NB4 (cell line): ENCODE measurements around the gene RIMS1.

Experiments used
- DNase-seq: peaks from one replicate; pipeline ENCODE4 v3.0.0; 2010; ENCODE audit warnings: low read depth
- H3K4me3 ChIP-seq: one replicate; pipeline ENCODE4 v1.5.1; 2011; ENCODE audit warnings: mild to moderate bottlenecking, low read depth, low read length, moderate library complexity
- MYC ChIP-seq: IDR thresholded peaks from 2 replicates; pipeline ENCODE4 v1.6.1; 2011; ENCODE audit warnings: low read depth, low read length
- POLR2A ChIP-seq: IDR thresholded peaks from 2 replicates; pipeline ENCODE4 v1.6.1; 2011; ENCODE audit warnings: mild to moderate bottlenecking; ENCODE audit not compliant: insufficient read length; ENCODE audit errors: extremely low read depth
- TF ChIP-seq, protein P1 (sequence below): IDR thresholded peaks from 2 replicates; pipeline ENCODE4 v1.6.1; 2011; ENCODE audit warnings: low read depth, low read length
- TF ChIP-seq, protein P2 (sequence below): IDR thresholded peaks from one replicate; pipeline ENCODE4 v1.5.1; 2012; ENCODE audit warnings: low read depth, low read length

RIMS1 gene

DNA sequence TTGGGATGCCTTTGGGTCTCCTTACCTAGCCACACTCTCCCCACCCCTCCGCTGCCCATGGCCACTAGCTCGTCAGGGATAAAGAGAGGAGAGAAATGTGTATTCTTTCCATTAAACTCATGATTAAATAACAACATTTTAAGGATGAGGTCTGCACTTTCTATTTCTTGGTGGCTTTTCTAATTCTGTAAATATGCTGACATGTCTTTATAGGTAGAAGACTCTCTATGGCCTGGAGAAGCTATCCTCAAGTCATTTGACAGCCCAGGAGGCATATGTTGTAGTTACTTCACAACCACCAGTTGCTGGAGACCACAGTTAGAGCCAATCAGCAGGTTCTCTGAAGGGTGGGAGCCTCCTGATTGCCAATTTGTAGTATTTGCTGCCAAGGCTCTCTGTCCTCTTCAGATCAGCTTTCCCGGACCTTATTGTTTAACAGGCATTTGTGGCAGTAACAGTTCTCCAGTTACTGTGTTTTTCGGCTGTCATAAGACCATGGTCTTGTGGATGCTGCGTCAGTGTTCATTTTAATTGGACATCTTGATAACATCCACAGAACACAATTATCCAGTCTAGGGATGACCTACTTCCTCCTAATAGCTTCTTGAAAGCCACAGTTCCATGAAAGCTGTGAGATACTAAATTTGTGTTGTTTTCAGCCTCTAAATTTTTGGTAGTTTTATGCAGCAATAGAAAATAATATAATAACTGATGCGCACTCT, 530.6 kb downstream of the RIMS1 start:
- H3K4me3 ChIP-seq, result no peak overlapping the region
- TF ChIP-seq, protein P1, sequence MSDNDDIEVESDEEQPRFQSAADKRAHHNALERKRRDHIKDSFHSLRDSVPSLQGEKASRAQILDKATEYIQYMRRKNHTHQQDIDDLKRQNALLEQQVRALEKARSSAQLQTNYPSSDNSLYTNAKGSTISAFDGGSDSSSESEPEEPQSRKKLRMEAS, result no peak
- TF ChIP-seq MYC, result no peak
- no peak for TF ChIP-seq POLR2A
- TF ChIP-seq, protein P2, sequence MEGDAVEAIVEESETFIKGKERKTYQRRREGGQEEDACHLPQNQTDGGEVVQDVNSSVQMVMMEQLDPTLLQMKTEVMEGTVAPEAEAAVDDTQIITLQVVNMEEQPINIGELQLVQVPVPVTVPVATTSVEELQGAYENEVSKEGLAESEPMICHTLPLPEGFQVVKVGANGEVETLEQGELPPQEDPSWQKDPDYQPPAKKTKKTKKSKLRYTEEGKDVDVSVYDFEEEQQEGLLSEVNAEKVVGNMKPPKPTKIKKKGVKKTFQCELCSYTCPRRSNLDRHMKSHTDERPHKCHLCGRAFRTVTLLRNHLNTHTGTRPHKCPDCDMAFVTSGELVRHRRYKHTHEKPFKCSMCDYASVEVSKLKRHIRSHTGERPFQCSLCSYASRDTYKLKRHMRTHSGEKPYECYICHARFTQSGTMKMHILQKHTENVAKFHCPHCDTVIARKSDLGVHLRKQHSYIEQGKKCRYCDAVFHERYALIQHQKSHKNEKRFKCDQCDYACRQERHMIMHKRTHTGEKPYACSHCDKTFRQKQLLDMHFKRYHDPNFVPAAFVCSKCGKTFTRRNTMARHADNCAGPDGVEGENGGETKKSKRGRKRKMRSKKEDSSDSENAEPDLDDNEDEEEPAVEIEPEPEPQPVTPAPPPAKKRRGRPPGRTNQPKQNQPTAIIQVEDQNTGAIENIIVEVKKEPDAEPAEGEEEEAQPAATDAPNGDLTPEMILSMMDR, result no peak
- DNase-seq, result no peak

DNA sequence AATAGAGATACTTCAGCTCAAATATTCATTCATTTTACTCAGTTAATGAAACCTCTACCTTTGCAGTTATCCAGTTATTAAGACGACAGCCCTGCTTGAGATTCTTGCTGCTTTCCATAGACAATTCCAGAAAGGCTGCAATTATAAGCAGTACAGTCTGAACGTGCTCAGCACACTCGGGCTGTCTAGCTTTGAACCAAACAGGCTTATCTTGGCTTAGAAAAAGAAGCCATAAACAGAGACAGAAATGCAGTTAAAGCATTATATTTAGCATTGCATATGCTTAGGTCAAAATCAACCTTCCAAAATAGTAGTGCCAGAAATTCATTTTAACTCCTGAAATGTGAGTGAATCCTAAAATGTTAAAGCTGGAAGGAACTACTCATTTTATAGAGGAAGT, 531.4 kb downstream of the RIMS1 start:
- TF ChIP-seq, protein P1, result no peak
- TF ChIP-seq MYC (no peak), POLR2A (no peak)
- TF ChIP-seq, protein P2, result no peak
- H3K4me3 ChIP-seq, result no peak overlapping the region

DNA sequence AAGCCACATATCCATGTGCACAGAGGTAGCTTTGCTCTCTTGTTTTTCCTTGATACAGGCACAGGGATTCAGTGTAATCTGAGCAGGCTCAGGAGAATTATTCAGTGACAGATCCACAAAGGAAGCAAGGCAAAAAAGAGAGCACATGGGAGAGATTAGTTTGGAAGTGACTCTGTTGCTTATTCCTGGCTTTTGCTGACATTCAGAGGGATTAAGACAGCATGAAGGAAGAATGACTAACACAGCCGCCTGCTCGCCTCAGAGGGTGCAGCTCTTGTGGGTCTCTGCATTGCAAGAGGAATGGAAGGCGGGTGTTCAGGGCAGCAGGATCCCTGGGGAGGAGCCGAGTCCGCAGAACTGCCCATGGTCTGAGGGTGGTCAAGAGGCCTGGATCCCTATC, 532.1 kb downstream of the RIMS1 start:
- no peak for DNase-seq
- no peak overlapping the region for H3K4me3 ChIP-seq
- TF ChIP-seq POLR2A (no peak), MYC (no peak)
- TF ChIP-seq, protein P1, result no peak
- TF ChIP-seq, protein P2, result no peak

More for the DNA sequence above, 531.4 kb downstream of the RIMS1 start:
- no peak for DNase-seq

DNA sequence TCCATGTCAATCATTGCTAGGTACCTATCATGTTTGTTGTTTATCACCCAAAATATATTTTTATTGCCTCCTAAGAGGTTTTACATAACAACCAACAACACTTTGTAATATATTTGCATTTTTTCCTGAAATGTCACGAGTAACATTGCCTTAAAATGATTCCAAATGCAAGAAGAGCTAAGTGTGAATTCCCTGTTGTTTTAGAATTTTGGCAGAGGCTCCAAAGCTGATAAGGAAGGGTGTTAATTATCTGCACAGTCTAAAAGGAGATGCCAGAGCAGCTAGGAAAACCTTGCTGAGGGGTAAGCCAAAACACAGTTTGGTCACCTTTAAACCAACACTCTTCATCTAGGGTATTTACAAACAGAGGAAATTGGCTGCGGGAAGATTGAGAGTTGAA, 533.6 kb downstream of the RIMS1 start:
- no peak overlapping the region for H3K4me3 ChIP-seq
- no peak for DNase-seq
- TF ChIP-seq POLR2A, result no peak
- TF ChIP-seq, protein P1, result no peak
- TF ChIP-seq MYC, result no peak
- TF ChIP-seq, protein P2, result no peak

DNA sequence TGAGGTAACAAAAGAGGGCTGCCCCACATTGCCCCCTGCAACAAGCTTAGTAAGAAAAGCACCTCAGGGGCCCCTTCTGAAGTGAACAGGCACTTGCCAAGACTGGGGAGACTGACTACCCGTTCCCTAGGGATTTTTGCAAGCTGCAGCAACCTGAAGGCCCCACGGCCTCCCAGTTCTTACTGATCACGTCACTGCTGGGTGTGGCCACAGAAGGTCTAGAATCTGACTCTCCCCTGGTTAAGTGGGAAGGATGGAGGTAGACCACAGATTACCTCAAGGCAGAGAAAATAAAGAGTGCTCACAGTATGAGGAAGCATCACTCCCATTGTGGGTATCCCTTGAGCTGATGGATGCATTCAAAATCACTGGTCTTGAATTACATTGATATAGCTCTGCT, 534.1 kb downstream of the RIMS1 start:
- H3K4me3 ChIP-seq, result no peak overlapping the region
- DNase-seq, result no peak
- TF ChIP-seq, protein P2, result no peak
- TF ChIP-seq, protein P1, result no peak
- TF ChIP-seq MYC (no peak), POLR2A (no peak)
